ENCODE results near the gene RIC8A.
A peak's percentile ranks its signal among the peaks of the same experiment; 100 is the strongest.

DNA sequence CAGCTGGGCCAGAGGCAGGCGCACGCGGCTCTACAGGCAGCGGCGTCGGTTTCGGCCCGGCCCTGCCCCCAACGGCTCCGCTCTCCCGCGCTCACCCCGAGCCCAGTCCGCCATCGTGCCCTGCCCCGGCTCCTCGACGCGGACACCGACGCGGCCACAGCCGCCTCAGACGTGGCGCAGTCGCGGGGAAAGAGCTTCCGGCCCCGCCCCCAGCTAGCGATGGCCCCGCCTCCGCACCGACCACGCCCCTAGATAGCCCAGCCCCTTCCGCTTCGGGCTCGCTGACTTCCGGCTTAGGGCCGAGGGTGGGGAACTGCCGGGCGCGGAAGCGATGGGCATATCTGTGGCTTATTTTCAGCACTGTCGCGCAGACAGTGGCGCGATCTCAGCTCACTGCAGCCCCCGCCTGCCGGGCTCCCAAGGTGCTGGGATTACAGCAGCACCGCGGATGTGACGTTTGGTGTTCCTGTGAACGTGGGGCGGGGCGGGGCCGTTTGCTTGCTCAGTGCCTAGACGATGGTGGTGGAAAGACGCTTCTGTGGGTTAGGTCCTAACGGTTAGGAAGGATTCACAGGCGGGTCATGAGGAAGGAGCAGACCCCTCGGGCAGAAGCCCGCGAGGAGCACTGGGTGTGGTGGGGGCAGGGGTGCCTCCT is at the start of gene RIC8A, which contains the start of gene BET1L:
- TF ChIP-seq, protein P1, sequence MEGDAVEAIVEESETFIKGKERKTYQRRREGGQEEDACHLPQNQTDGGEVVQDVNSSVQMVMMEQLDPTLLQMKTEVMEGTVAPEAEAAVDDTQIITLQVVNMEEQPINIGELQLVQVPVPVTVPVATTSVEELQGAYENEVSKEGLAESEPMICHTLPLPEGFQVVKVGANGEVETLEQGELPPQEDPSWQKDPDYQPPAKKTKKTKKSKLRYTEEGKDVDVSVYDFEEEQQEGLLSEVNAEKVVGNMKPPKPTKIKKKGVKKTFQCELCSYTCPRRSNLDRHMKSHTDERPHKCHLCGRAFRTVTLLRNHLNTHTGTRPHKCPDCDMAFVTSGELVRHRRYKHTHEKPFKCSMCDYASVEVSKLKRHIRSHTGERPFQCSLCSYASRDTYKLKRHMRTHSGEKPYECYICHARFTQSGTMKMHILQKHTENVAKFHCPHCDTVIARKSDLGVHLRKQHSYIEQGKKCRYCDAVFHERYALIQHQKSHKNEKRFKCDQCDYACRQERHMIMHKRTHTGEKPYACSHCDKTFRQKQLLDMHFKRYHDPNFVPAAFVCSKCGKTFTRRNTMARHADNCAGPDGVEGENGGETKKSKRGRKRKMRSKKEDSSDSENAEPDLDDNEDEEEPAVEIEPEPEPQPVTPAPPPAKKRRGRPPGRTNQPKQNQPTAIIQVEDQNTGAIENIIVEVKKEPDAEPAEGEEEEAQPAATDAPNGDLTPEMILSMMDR (IDR thresholded peaks at IDR 0.05): peak in 1 of 4 experiments; percentile 28
- peak; percentile 90 to 93 for TF ChIP-seq POLR2A (IDR thresholded peaks at IDR 0.05)
